NCI-H2196 (cell line): ENCODE measurements around the gene MRPS24.
"Not testable (repeated sequence)": the region's sequence is repeated elsewhere in the genome, so short reads cannot be mapped to it uniquely, and the experiment has no call there.

Experiments used
- DNase-seq: peaks from one replicate; lab custom pipeline; 2025; ENCODE audit not compliant: unreplicated experiment; lab: John Stamatoyannopoulos, UW

MRPS24 gene

GRCh38 chr7:43843296-43843695 lies 26.0 kb downstream of the MRPS24 start:
- DNase-seq, result no peak

- no peak for DNase-seq
Measured at GRCh38 chr7:43838201-43838658, 31.1 kb downstream of the MRPS24 start.

- peak; percentile 18 for DNase-seq
Measured at GRCh38 chr7:43834463-43835251, 34.7 kb downstream of the MRPS24 start.

GRCh38 chr7:43830917-43831316 lies 38.4 kb downstream of the MRPS24 start:
- not testable (repeated sequence) for DNase-seq

- no peak for DNase-seq
Measured at GRCh38 chr7:43825391-43825808, 43.9 kb downstream of the MRPS24 start.

GRCh38 chr7:43824963-43825362 lies 44.4 kb downstream of the MRPS24 start:
- no peak for DNase-seq

- not testable (repeated sequence) for DNase-seq
Measured at GRCh38 chr7:43824513-43824912, 44.8 kb downstream of the MRPS24 start.

GRCh38 chr7:43823941-43824340 lies 45.4 kb downstream of the MRPS24 start:
- no peak for DNase-seq

- DNase-seq, result not testable (repeated sequence)
Measured at GRCh38 chr7:43823425-43823824, 45.9 kb downstream of the MRPS24 start.
